Prostate gland (tissue), 2 donors: ENCODE data around the gene CAD.

ENCODE experiments used
- CTCF ChIP-seq, 4 experiments: fragments of 200-600 bp in 2 of 4; fragments of 450-650 bp in 2 of 4; sonication (generic) in 2 of 4; IDR thresholded peaks; 1 replicate in 3 of 4; 2 replicates in 1 of 4; pipeline ENCODE4 v1.5.1; 2016 to 2019; ENCODE audit warnings: antibody characterized with exemption in 4 of 4, mild to moderate bottlenecking in 2 of 4, moderate library complexity in 2 of 4
- POLR2A ChIP-seq: fragments of 450-650 bp; IDR thresholded peaks from one replicate; pipeline ENCODE4 v1.6.1; 2016; ENCODE audit warnings: antibody characterized with exemption, mild to moderate bottlenecking
- POLR2AphosphoS5 ChIP-seq: sonication (generic); formaldehyde crosslinking; IDR thresholded peaks from one replicate; pipeline ENCODE4 v1.6.1; 2017; ENCODE audit warnings: antibody characterized with exemption

GRCh38 chr2:27249891-27250651 is 32.9 kb downstream of the CAD start:
- TF ChIP-seq CTCF (IDR thresholded peaks at IDR 0.05), result peak in 3 of 4 experiments; percentile 19 to 46 (median 33)
- no peak for TF ChIP-seq POLR2A
- TF ChIP-seq POLR2AphosphoS5, result peak; percentile 14
